Suprapubic skin (tissue), 4 donors: ENCODE data around the gene SYT14. TPM values are rescaled to one million over a fixed set of nuclear protein-coding genes. Genes with fewer than 3 reads are reported as not detected.

ENCODE experiments used
- DNase-seq, 2 donors: peaks; one replicate each; pipeline ENCODE4 v3.0.0-alpha.2; 2019; ENCODE audit warnings: low spot score in 2 of 2
- H3K27ac ChIP-seq: fragments of 200-600 bp; sonication (generic); one replicate; pipeline ENCODE4 v1.5.1; 2019
- H3K27me3 ChIP-seq: fragments of 200-600 bp; sonication (generic); one replicate; pipeline ENCODE4 v1.5.1; 2019
- H3K36me3 ChIP-seq: fragments of 200-600 bp; sonication (generic); one replicate; pipeline ENCODE4 v1.5.1; 2019
- H3K4me1 ChIP-seq: fragments of 200-600 bp; sonication (generic); one replicate; pipeline ENCODE4 v1.5.1; 2019
- H3K4me3 ChIP-seq: fragments of 200-600 bp; sonication (generic); one replicate; pipeline ENCODE4 v1.5.1; 2019; ENCODE audit warnings: mild to moderate bottlenecking
- H3K9me3 ChIP-seq: fragments of 200-600 bp; sonication (generic); one replicate; pipeline ENCODE4 v1.5.1; 2019
- EP300 ChIP-seq: sonication (generic); formaldehyde crosslinking; IDR thresholded peaks from one replicate; pipeline ENCODE4 v1.6.1; 2017; ENCODE audit warnings: antibody characterized with exemption
- POLR2A ChIP-seq, 2 donors: fragments of 450-650 bp; IDR thresholded peaks; one replicate each; pipeline ENCODE4 v1.6.1; 2017; ENCODE audit warnings: antibody characterized with exemption in 2 of 2, mild to moderate bottlenecking in 2 of 2, moderate library complexity in 2 of 2
- POLR2AphosphoS5 ChIP-seq, 3 donors: sonication (generic); formaldehyde crosslinking; IDR thresholded peaks; one replicate each; pipeline ENCODE4 v1.6.1; 2017; ENCODE audit warnings: antibody characterized with exemption in 3 of 3
- WGBS: methylation state at CpG from one replicate; pipeline ENCODE4 v1.1.5; 2018; 5-methylcytosine and 5-hydroxymethylcytosine counted together
- total RNA-seq, 4 donors: library from RNA; depleted of rRNA; stranded (reverse); fragments of >200 nt; gene quantifications; one replicate each; pipeline ENCODE4 v1.1.0, GENCODE V29; 2016
- TF ChIP-seq, protein P1 (sequence below), 2 donors: fragments of 200-600 bp in 1 of 2; fragments of 450-650 bp in 1 of 2; sonication (generic) in 1 of 2; IDR thresholded peaks; one replicate each; pipeline ENCODE4 v1.5.1; 2016 to 2019; ENCODE audit warnings: antibody characterized with exemption in 2 of 2, mild to moderate bottlenecking in 1 of 2, moderate library complexity in 1 of 2

SYT14 gene
- total RNA-seq, 4 donors from 2014 or later = 0.26 TPM; not detected in 3

DNA sequence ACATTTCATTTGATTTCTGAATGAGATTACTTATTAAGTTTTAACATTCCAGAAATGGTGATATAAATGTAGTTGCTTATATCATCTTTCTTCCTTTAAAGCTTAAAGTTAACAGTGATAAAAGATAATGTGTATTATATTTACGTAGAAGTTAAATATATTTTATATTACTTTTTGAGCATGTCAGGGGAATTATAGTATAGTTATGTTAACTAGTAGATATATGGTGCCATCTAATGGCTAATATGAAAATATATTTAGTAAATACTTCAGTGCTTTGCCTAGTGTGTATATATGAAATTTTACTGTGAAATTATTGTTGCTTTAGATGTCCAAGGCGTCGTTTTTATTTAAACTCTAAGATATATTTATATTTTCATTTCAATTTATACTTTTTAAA, 51.5 kb downstream of the SYT14 start:
- H3K36me3 ChIP-seq = no peaks in the 10 kb centered on the region
- H3K9me3 ChIP-seq = no peaks in the 10 kb centered on the region
- TF ChIP-seq EP300 (no peak), POLR2A (IDR thresholded peaks at IDR 0.05) (no peak), POLR2AphosphoS5 (IDR thresholded peaks at IDR 0.05) (no peak)
- TF ChIP-seq, protein P1, sequence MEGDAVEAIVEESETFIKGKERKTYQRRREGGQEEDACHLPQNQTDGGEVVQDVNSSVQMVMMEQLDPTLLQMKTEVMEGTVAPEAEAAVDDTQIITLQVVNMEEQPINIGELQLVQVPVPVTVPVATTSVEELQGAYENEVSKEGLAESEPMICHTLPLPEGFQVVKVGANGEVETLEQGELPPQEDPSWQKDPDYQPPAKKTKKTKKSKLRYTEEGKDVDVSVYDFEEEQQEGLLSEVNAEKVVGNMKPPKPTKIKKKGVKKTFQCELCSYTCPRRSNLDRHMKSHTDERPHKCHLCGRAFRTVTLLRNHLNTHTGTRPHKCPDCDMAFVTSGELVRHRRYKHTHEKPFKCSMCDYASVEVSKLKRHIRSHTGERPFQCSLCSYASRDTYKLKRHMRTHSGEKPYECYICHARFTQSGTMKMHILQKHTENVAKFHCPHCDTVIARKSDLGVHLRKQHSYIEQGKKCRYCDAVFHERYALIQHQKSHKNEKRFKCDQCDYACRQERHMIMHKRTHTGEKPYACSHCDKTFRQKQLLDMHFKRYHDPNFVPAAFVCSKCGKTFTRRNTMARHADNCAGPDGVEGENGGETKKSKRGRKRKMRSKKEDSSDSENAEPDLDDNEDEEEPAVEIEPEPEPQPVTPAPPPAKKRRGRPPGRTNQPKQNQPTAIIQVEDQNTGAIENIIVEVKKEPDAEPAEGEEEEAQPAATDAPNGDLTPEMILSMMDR (IDR thresholded peaks at IDR 0.05) = no peak
- H3K27me3 ChIP-seq = peaks cover 11% of the 10 kb centered on the region
- no peak for DNase-seq
- H3K4me1 ChIP-seq = no peaks in the 10 kb centered on the region
- H3K27ac ChIP-seq = no peak overlapping the region
- no peak overlapping the region for H3K4me3 ChIP-seq
- WGBS = 20% methylated on average over 3 of the region's 3 CpGs

DNA sequence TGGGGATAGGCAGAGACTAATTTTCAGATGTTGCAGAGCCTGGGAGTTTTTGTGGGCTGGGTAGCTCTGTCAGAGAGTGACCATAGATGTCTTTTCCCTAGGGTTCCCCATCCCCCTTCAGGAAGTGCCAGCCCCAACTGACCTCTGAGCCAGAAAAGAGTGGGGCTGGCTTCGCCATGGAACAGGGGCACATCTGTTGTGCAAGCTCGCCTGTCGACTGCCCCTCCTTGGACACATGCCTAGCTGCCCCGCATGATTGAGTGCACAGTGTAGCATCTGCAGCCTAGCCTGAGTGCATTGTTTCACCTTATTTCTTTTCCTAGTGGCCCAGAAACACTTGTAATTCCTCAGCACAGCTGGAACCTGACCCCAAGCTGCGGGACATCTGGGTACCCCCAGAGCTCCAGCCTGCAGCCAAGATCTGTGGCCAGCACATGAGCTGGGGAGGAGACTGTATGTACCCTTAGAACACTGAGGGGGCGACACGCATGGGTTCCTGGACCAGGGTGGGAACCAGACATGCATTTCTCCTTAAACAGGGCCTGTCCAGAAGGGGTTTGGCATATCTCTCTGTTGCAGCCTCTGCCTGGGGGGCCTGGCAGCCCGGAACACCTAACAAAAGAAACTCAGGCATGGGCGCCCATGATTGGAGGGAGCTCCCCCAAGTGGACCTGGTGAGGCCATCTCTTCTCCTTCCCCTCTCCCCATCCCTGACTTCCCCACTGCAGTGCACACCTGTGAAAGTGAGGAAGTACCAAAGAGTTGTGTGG, 55.2 kb downstream of the SYT14 start:
- H3K27ac ChIP-seq = no peak overlapping the region
- no peaks in the 10 kb centered on the region for H3K9me3 ChIP-seq
- peaks cover 11% of the 10 kb centered on the region for H3K27me3 ChIP-seq
- DNase-seq = no peak
- no peaks in the 10 kb centered on the region for H3K4me1 ChIP-seq
- WGBS = 65% methylated on average over 5 of the region's 9 CpGs
- no peaks in the 10 kb centered on the region for H3K36me3 ChIP-seq
- H3K4me3 ChIP-seq = no peak overlapping the region
- TF ChIP-seq POLR2AphosphoS5 (IDR thresholded peaks at IDR 0.05) (no peak), POLR2A (IDR thresholded peaks at IDR 0.05) (no peak), EP300 (no peak)
- TF ChIP-seq, protein P1 (IDR thresholded peaks at IDR 0.05) = no peak

DNA sequence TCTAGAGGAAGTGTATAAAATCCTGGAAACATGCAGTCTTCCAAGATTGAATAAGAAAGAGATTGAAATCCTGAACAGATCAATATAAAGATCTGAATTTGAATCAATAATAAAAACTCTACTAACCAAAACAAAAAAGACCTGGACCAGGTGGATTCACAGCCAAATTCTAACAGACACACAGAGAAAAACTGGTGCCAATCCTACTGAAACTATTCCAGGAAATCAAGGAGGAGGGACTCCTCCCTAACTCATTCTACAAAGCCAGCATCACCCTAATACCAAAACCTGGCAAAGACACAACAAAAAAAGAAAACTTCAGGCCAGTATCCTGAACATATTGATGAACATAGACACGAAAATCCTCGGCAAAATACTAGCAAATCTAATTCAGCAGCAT, 58.3 kb downstream of the SYT14 start:
- H3K9me3 ChIP-seq = no peaks in the 10 kb centered on the region
- no peaks in the 10 kb centered on the region for H3K4me1 ChIP-seq
- no peak overlapping the region for H3K27ac ChIP-seq
- H3K27me3 ChIP-seq = peaks cover 11% of the 10 kb centered on the region
- H3K36me3 ChIP-seq = no peaks in the 10 kb centered on the region
- DNase-seq = no peak
- TF ChIP-seq POLR2A (IDR thresholded peaks at IDR 0.05) (no peak), POLR2AphosphoS5 (IDR thresholded peaks at IDR 0.05) (no peak), EP300 (no peak)
- TF ChIP-seq, protein P1 (IDR thresholded peaks at IDR 0.05) = no peak
- no peak overlapping the region for H3K4me3 ChIP-seq
- WGBS = 46% methylated on average over 2 of the region's 2 CpGs

DNA sequence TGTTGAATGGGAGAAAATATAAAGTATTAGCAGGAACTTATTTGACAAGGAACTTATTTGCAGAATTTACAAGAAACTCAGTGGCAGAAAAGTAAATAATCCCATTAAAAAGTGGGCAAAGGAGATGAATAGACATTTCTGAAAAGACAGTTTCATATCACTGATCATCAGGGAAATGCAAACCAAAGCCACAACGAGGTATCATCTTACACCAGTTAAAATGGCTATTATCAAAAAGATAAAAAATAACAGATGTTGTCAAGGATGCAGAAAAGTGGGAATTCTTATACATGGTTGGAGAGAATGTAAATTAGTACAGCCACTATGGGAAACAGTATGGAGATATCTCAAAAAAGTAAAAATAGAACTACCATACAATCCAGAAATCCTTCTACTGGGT, 61.0 kb downstream of the SYT14 start:
- H3K27ac ChIP-seq = no peak overlapping the region
- DNase-seq = no peak
- H3K4me3 ChIP-seq = no peak overlapping the region
- H3K4me1 ChIP-seq = no peaks in the 10 kb centered on the region
- H3K36me3 ChIP-seq = no peaks in the 10 kb centered on the region
- 36% methylated on average over 1 of the region's 1 CpG for WGBS
- H3K27me3 ChIP-seq = peaks cover 1% of the 10 kb centered on the region
- H3K9me3 ChIP-seq = no peaks in the 10 kb centered on the region
- TF ChIP-seq POLR2AphosphoS5 (IDR thresholded peaks at IDR 0.05) (no peak), POLR2A (IDR thresholded peaks at IDR 0.05) (no peak), EP300 (no peak)
- TF ChIP-seq, protein P1 (IDR thresholded peaks at IDR 0.05) = no peak

DNA sequence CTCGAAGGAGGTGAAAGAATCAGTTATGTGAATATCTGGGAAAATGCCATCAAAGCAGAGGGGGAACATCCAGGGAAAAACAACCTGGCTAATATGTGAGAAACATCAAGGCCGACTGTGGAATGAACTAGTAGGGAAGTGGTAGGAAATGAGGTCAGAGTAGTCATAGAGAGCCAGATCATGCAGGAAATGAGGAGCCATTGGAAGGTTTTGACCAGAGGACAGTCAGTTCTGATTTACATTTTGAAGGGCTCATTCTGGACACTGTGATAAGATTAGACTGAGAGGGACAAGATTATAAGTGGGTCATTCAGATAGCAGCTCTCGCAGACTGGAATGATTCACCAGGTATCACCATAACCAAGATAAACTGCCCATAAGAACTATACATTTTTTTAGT, 63.7 kb downstream of the SYT14 start:
- TF ChIP-seq POLR2A (IDR thresholded peaks at IDR 0.05) (no peak), EP300 (no peak), POLR2AphosphoS5 (IDR thresholded peaks at IDR 0.05) (no peak)
- TF ChIP-seq, protein P1 (IDR thresholded peaks at IDR 0.05) = no peak
- Histone ChIP-seq H3K9me3 (no peaks in the 10 kb centered on the region), H3K36me3 (no peaks in the 10 kb centered on the region), H3K27ac (no peak overlapping the region), H3K4me1 (no peaks in the 10 kb centered on the region), H3K27me3 (no peaks in the 10 kb centered on the region), H3K4me3 (no peak overlapping the region)
- 74% methylated on average over 3 of the region's 3 CpGs for WGBS
- DNase-seq = no peak
